Esophagus muscularis mucosa (tissue), 3 donors: ENCODE data around the gene NTM.

Experiments used
- POLR2A ChIP-seq: fragments of 450-650 bp; IDR thresholded peaks from one replicate; pipeline ENCODE4 v1.6.1; 2017; ENCODE audit warnings: antibody characterized with exemption, moderate library complexity, mild to moderate bottlenecking, low read depth
- TF ChIP-seq, protein P1 (sequence below), 3 experiments: fragments of 200-600 bp in 2 of 3; fragments of 450-650 bp in 1 of 3; sonication (generic) in 2 of 3; IDR thresholded peaks; one replicate each; pipeline ENCODE4 v1.5.1; 2017 to 2019; ENCODE audit warnings: antibody characterized with exemption in 3 of 3, mild to moderate bottlenecking in 2 of 3, moderate library complexity in 1 of 3

DNA sequence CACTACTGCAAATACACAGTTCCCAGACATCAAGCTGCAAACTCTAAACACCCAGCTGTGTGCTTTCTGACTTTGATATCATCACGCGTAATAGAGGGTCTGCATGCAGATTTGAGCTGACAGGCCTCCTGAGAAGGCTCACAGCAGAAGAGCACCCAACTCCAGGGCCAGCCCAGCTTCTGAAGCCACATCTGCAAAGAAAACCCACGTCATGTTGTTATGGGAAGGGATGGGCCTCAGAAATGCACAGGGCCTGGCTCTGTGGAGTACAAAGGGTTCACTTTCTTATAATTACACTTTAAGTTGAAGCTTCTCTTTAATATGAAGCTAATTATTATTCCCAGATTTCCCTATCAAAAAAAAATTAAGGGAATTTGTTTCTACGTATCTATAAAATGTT, 927.9 kb downstream of the NTM start:
- TF ChIP-seq, protein P1, sequence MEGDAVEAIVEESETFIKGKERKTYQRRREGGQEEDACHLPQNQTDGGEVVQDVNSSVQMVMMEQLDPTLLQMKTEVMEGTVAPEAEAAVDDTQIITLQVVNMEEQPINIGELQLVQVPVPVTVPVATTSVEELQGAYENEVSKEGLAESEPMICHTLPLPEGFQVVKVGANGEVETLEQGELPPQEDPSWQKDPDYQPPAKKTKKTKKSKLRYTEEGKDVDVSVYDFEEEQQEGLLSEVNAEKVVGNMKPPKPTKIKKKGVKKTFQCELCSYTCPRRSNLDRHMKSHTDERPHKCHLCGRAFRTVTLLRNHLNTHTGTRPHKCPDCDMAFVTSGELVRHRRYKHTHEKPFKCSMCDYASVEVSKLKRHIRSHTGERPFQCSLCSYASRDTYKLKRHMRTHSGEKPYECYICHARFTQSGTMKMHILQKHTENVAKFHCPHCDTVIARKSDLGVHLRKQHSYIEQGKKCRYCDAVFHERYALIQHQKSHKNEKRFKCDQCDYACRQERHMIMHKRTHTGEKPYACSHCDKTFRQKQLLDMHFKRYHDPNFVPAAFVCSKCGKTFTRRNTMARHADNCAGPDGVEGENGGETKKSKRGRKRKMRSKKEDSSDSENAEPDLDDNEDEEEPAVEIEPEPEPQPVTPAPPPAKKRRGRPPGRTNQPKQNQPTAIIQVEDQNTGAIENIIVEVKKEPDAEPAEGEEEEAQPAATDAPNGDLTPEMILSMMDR (IDR thresholded peaks at IDR 0.05) = no peak
- no peak for TF ChIP-seq POLR2A
